Trophoblast cell (in vitro differentiated cells and primary cell): Measurements from ENCODE around the gene STEAP1.

ENCODE experiments used
- DNase-seq, 2 donors: peaks; one replicate each; pipeline ENCODE4 v3.0.0-alpha.2; 2016
- H2AFZ ChIP-seq: 2 replicates; pipeline ENCODE4 v1.6.1; 2013; ENCODE audit warnings: low read length, moderate library complexity, mild to moderate bottlenecking; ENCODE audit not compliant: insufficient read depth, poor library complexity
- H2AK5ac ChIP-seq: 2 replicates; pipeline ENCODE4 v1.6.1; 2013; ENCODE audit warnings: mild to moderate bottlenecking, low read length
- H2BK120ac ChIP-seq: 2 replicates; pipeline ENCODE4 v1.6.1; 2013; ENCODE audit warnings: low read length, mild to moderate bottlenecking, moderate library complexity; ENCODE audit not compliant: insufficient read depth, poor library complexity
- H2BK12ac ChIP-seq: 2 replicates; pipeline ENCODE4 v1.6.1; 2013; ENCODE audit warnings: mild to moderate bottlenecking, low read length, moderate library complexity
- H2BK5ac ChIP-seq: 2 replicates; pipeline ENCODE4 v1.6.1; 2013; ENCODE audit warnings: low read length, low read depth, moderate library complexity, mild to moderate bottlenecking; ENCODE audit not compliant: poor library complexity
- H3K14ac ChIP-seq: 2 replicates; pipeline ENCODE4 v1.6.1; 2013; ENCODE audit warnings: mild to moderate bottlenecking, low read length
- H3K18ac ChIP-seq: 2 replicates; pipeline ENCODE4 v1.6.1; 2013; ENCODE audit warnings: mild to moderate bottlenecking, low read length
- H3K23ac ChIP-seq: 2 replicates; pipeline ENCODE4 v1.6.1; 2013; ENCODE audit warnings: low read length
- H3K27ac ChIP-seq: 2 replicates; pipeline ENCODE4 v1.5.1; 2013; ENCODE audit warnings: low read depth, mild to moderate bottlenecking, inconsistent platforms, low read length, moderate library complexity
- H3K27me3 ChIP-seq: 2 replicates; pipeline ENCODE4 v1.6.1; 2013; ENCODE audit warnings: inconsistent platforms, mild to moderate bottlenecking, low read length, moderate library complexity; ENCODE audit not compliant: insufficient read depth
- H3K36me3 ChIP-seq, 2 experiments: 1 replicate in 1 of 2; 2 replicates in 1 of 2; pipeline ENCODE4 v1.6.1; 2013; ENCODE audit warnings: low read length in 2 of 2, mild to moderate bottlenecking in 2 of 2, moderate library complexity in 1 of 2; ENCODE audit not compliant: insufficient read depth in 2 of 2, control insufficient read depth in 1 of 2
- H3K4ac ChIP-seq: 2 replicates; pipeline ENCODE4 v1.6.1; 2013; ENCODE audit warnings: low read depth, mild to moderate bottlenecking, low read length, moderate library complexity
- H3K4me1 ChIP-seq, 2 experiments: 1 replicate in 1 of 2; 2 replicates in 1 of 2; pipeline ENCODE4 v1.6.1; 2013; ENCODE audit warnings: low read length in 2 of 2, mild to moderate bottlenecking in 2 of 2, moderate library complexity in 1 of 2; ENCODE audit not compliant: insufficient read depth in 2 of 2, control insufficient read depth in 1 of 2
- H3K4me2 ChIP-seq: 2 replicates; pipeline ENCODE4 v1.6.1; 2013; ENCODE audit warnings: inconsistent platforms, mild to moderate bottlenecking, low read length, moderate library complexity
- H3K4me3 ChIP-seq: 2 replicates; pipeline ENCODE4 v1.5.1; 2013; ENCODE audit warnings: mild to moderate bottlenecking, low read depth, low read length, inconsistent platforms
- H3K79me1 ChIP-seq: one replicate; pipeline ENCODE4 v1.6.1; 2013; ENCODE audit warnings: low read length
- H3K79me2 ChIP-seq: 2 replicates; pipeline ENCODE4 v1.6.1; 2013; ENCODE audit warnings: low read length, mild to moderate bottlenecking; ENCODE audit not compliant: control insufficient read depth, insufficient read depth, poor library complexity
- H3K9ac ChIP-seq: 2 replicates; pipeline ENCODE4 v1.6.1; 2013; ENCODE audit warnings: mild to moderate bottlenecking, low read length
- H3K9me3 ChIP-seq: 2 replicates; pipeline ENCODE4 v1.6.1; 2013; ENCODE audit warnings: low read depth, mild to moderate bottlenecking, control low read depth, inconsistent platforms, low read length; ENCODE audit not compliant: insufficient read depth
- H4K12ac ChIP-seq: 2 replicates; pipeline ENCODE4 v1.6.1; 2013; ENCODE audit warnings: low read depth, mild to moderate bottlenecking, low read length, moderate library complexity
- H4K8ac ChIP-seq: 2 replicates; pipeline ENCODE4 v1.6.1; 2013; ENCODE audit warnings: low read depth, mild to moderate bottlenecking, low read length, moderate library complexity
- H4K91ac ChIP-seq: one replicate; pipeline ENCODE4 v1.6.1; 2013; ENCODE audit warnings: low read depth, mild to moderate bottlenecking, low read length, moderate library complexity
- WGBS: extraction: QIAGEN DNeasy Blood & Tissue Kit; methylation state at CpG from one replicate; pipeline ENCODE4 v1.1.7; 2013; ENCODE audit warnings: missing lambda C conversion rate; ENCODE audit not compliant: insufficient read length, insufficient coverage; ENCODE audit errors: extremely low coverage; 5-methylcytosine and 5-hydroxymethylcytosine counted together

STEAP1 gene

DNA sequence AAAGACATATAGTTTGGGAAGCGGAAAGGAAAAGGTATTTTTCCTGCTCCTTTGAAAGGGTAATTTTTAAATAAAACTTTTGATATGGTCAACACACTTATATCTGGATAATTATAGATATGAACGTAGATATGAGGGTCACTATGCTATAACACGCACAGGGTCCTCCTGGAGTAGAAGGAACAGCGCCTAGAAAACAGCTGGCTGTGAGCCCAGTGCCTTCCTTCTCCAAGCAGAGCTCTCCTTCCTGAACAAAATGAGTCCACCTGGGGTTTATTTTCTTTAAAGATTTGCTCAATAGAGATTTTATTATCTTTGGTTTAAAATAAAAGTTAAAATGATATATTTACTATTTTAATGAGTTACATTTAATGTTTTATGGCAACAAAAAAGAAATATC, 13.1 kb downstream of the STEAP1 start:
- no CpG with 5 or more reads among the region's 4 CpGs for WGBS
- H4K12ac ChIP-seq = no peak overlapping the region

GRCh38 chr7:90169891-90170290, 15.6 kb downstream of the STEAP1 start:
- H3K9me3 ChIP-seq = no peaks in the 10 kb centered on the region
- H2BK5ac ChIP-seq = no peak overlapping the region
- H3K27ac ChIP-seq = no peak overlapping the region
- H2BK120ac ChIP-seq = no peak overlapping the region
- H3K4ac ChIP-seq = no peak overlapping the region
- no peak overlapping the region for H4K91ac ChIP-seq
- no peak overlapping the region for H3K14ac ChIP-seq
- H3K27me3 ChIP-seq = no peaks in the 10 kb centered on the region
- no peak overlapping the region for H3K4me3 ChIP-seq
- H3K4me1 ChIP-seq = no peaks in the 10 kb centered on the region
- WGBS = no CpG with 5 or more reads among the region's 1 CpG
- H2AK5ac ChIP-seq = no peak overlapping the region
- no peak overlapping the region for H4K12ac ChIP-seq
- H2AFZ ChIP-seq = no peak overlapping the region
- no peak overlapping the region for H2BK12ac ChIP-seq
- H4K8ac ChIP-seq = no peak overlapping the region
- H3K23ac ChIP-seq = no peak overlapping the region
- no peaks in the 10 kb centered on the region for H3K36me3 ChIP-seq
- H3K18ac ChIP-seq = no peak overlapping the region
- no peak for DNase-seq
- no peak overlapping the region for H3K4me2 ChIP-seq
- H3K9ac ChIP-seq = no peak overlapping the region
- H3K79me2 ChIP-seq = no peaks in the 10 kb centered on the region
- H3K79me1 ChIP-seq = no peaks in the 10 kb centered on the region

More for the DNA sequence above, 13.1 kb downstream of the STEAP1 start:
- Histone ChIP-seq H3K9me3 (no peaks in the 10 kb centered on the region), H3K4ac (no peak overlapping the region), H2BK120ac (no peak overlapping the region), H3K79me2 (no peaks in the 10 kb centered on the region), H3K36me3 (no peaks in the 10 kb centered on the region), H3K4me3 (no peak overlapping the region), H4K91ac (no peak overlapping the region), H3K14ac (no peak overlapping the region), H3K4me2 (no peak overlapping the region), H2AFZ (no peak overlapping the region), H2BK5ac (no peak overlapping the region), H3K18ac (no peak overlapping the region), H2BK12ac (no peak overlapping the region), H4K8ac (no peak overlapping the region), H3K79me1 (no peaks in the 10 kb centered on the region), H3K9ac (no peak overlapping the region), H3K4me1 (no peaks in the 10 kb centered on the region), H3K27me3 (no peaks in the 10 kb centered on the region), H2AK5ac (no peak overlapping the region), H3K27ac (no peak overlapping the region), H3K23ac (no peak overlapping the region)
- DNase-seq = no peak

- no peak overlapping the region for H3K14ac ChIP-seq
- H2AK5ac ChIP-seq = no peak overlapping the region
Measured at GRCh38 chr7:90172121-90172520, 17.9 kb downstream of the STEAP1 start.

GRCh38 chr7:90172624-90173023, 18.4 kb downstream of the STEAP1 start:
- Histone ChIP-seq H3K4me3 (no peak overlapping the region), H3K4me2 (no peak overlapping the region), H3K27ac (no peak overlapping the region), H4K12ac (no peak overlapping the region), H2BK5ac (no peak overlapping the region), H2BK120ac (no peak overlapping the region), H2AK5ac (no peak overlapping the region), H2BK12ac (no peak overlapping the region), H4K8ac (no peak overlapping the region), H3K36me3 (peaks cover 0 to 2% of the 10 kb centered on the region in 2 experiments), H3K4ac (no peak overlapping the region), H4K91ac (no peak overlapping the region), H3K27me3 (no peaks in the 10 kb centered on the region), H3K14ac (no peak overlapping the region), H2AFZ (no peak overlapping the region), H3K23ac (no peak overlapping the region), H3K79me1 (no peaks in the 10 kb centered on the region), H3K9ac (no peak overlapping the region), H3K9me3 (peaks cover 9% of the 10 kb centered on the region), H3K79me2 (no peaks in the 10 kb centered on the region), H3K18ac (no peak overlapping the region), H3K4me1 (no peaks in the 10 kb centered on the region)
- WGBS = no CpG with 5 or more reads among the region's 6 CpGs
- no peak for DNase-seq

More at GRCh38 chr7:90172121-90172520, 17.9 kb downstream of the STEAP1 start:
- Histone ChIP-seq H3K79me1 (no peaks in the 10 kb centered on the region), H3K27me3 (no peaks in the 10 kb centered on the region), H3K4me3 (no peak overlapping the region), H3K4me2 (no peak overlapping the region), H3K4me1 (no peaks in the 10 kb centered on the region), H3K4ac (no peak overlapping the region), H3K36me3 (peaks cover 0 to 2% of the 10 kb centered on the region in 2 experiments), H3K18ac (no peak overlapping the region), H2BK5ac (no peak overlapping the region), H3K23ac (no peak overlapping the region), H2BK12ac (no peak overlapping the region), H4K91ac (no peak overlapping the region), H3K79me2 (no peaks in the 10 kb centered on the region), H3K9ac (no peak overlapping the region), H3K27ac (no peak overlapping the region), H3K9me3 (peaks cover 9% of the 10 kb centered on the region), H2BK120ac (no peak overlapping the region), H2AFZ (no peak overlapping the region), H4K8ac (no peak overlapping the region), H4K12ac (no peak overlapping the region)
- no CpG with 5 or more reads among the region's 2 CpGs for WGBS
- DNase-seq = no peak
